Activated naive CD8-positive, alpha-beta T cell treated with anti-CD3 and anti-CD28 coated beads for 36 hours (primary cell): Measurements from ENCODE around the gene RPS6KA4. TPM values are rescaled to one million over a fixed set of nuclear protein-coding genes. Genes with fewer than 3 reads are reported as not detected.
"Not testable (repeated sequence)": the region's sequence is repeated elsewhere in the genome, so short reads cannot be mapped to it uniquely, and the experiment has no call there.

Source experiments
- DNase-seq: peaks from one replicate; pipeline ENCODE4 v3.0.0; 2021
- H3K27ac Mint-ChIP-seq: one replicate; pipeline ENCODE4 v1.8.0; 2022; ENCODE audit warnings: mild to moderate bottlenecking, moderate library complexity, mixed read lengths
- H3K27me3 Mint-ChIP-seq: one replicate; pipeline ENCODE4 v1.8.0; 2022; ENCODE audit warnings: mild to moderate bottlenecking, mixed read lengths
- H3K36me3 Mint-ChIP-seq: one replicate; pipeline ENCODE4 v1.8.0; 2021; ENCODE audit warnings: mild to moderate bottlenecking, mixed read lengths
- H3K4me1 Mint-ChIP-seq: one replicate; pipeline ENCODE4 v1.8.0; 2021; ENCODE audit warnings: mixed read lengths
- H3K4me3 Mint-ChIP-seq: one replicate; pipeline ENCODE4 v1.8.0; 2022; ENCODE audit warnings: mild to moderate bottlenecking, moderate library complexity, mixed read lengths
- H3K9me3 Mint-ChIP-seq: one replicate; pipeline ENCODE4 v1.8.0; 2022; ENCODE audit warnings: mixed read lengths
- total RNA-seq, 2 experiments: library from RNA; stranded (reverse); gene quantifications; one replicate each; pipeline ENCODE4 v1.2.3, GENCODE V29; 2021

The RPS6KA4 gene
- total RNA-seq, 2 experiments from 2014 or later, result 20.3 to 24.5 TPM

- Mint-ChIP-seq H3K4me1 (peaks cover 33% of the 10 kb centered on the region), H3K27ac (peak overlapping the region; percentile 27), H3K4me3 (no peak overlapping the region), H3K9me3 (no peaks in the 10 kb centered on the region), H3K27me3 (no peaks in the 10 kb centered on the region), H3K36me3 (peaks cover 27% of the 10 kb centered on the region)
- DNase-seq, result no peak
Measured at GRCh38 chr11:64321026-64321425, 37.9 kb upstream of the RPS6KA4 start.

GRCh38 chr11:64321533-64321932 is 37.4 kb upstream of the RPS6KA4 start:
- Mint-ChIP-seq H3K27me3 (no peaks in the 10 kb centered on the region), H3K4me1 (peaks cover 29% of the 10 kb centered on the region), H3K36me3 (peaks cover 23% of the 10 kb centered on the region), H3K27ac (no peak overlapping the region), H3K9me3 (no peaks in the 10 kb centered on the region), H3K4me3 (no peak overlapping the region)
- DNase-seq, result no peak

DNA sequence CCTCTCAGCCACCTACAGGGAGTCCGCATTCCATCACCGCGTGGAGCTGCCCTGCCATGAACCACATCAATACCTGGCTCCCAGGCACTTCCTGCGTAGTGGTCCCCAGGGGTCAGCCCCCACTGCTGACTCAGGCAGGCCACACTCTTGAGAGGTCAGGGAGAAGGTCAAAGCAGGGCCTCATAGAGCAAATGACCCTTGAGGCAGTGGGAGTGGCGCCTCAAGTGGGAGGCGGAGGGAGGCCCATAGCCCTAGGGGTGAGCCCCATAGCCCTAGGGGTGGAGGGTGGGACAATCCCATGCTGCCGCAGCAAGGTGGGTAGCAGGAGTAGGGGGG is 36.1 kb upstream of the RPS6KA4 start:
- Mint-ChIP-seq H3K4me1 (peaks cover 23% of the 10 kb centered on the region), H3K36me3 (peaks cover 12% of the 10 kb centered on the region), H3K27ac (no peak overlapping the region), H3K4me3 (no peak overlapping the region), H3K9me3 (no peaks in the 10 kb centered on the region), H3K27me3 (no peaks in the 10 kb centered on the region)
- DNase-seq, result no peak

- DNase-seq, result no peak
- H3K4me3 Mint-ChIP-seq, result no peak overlapping the region
- H3K4me1 Mint-ChIP-seq, result peaks cover 23% of the 10 kb centered on the region
- H3K9me3 Mint-ChIP-seq, result no peaks in the 10 kb centered on the region
- H3K27ac Mint-ChIP-seq, result no peak overlapping the region
- peaks cover 12% of the 10 kb centered on the region for H3K36me3 Mint-ChIP-seq
- no peaks in the 10 kb centered on the region for H3K27me3 Mint-ChIP-seq
Measured at GRCh38 chr11:64323373-64323772, 35.6 kb upstream of the RPS6KA4 start.

GRCh38 chr11:64323984-64324383 is 35.0 kb upstream of the RPS6KA4 start:
- not testable (repeated sequence) for DNase-seq, H3K27ac Mint-ChIP-seq, H3K4me3 Mint-ChIP-seq, H3K9me3 Mint-ChIP-seq, H3K27me3 Mint-ChIP-seq
- peaks cover 11% of the 10 kb centered on the region for H3K36me3 Mint-ChIP-seq
- H3K4me1 Mint-ChIP-seq, result peaks cover 20% of the 10 kb centered on the region

DNA sequence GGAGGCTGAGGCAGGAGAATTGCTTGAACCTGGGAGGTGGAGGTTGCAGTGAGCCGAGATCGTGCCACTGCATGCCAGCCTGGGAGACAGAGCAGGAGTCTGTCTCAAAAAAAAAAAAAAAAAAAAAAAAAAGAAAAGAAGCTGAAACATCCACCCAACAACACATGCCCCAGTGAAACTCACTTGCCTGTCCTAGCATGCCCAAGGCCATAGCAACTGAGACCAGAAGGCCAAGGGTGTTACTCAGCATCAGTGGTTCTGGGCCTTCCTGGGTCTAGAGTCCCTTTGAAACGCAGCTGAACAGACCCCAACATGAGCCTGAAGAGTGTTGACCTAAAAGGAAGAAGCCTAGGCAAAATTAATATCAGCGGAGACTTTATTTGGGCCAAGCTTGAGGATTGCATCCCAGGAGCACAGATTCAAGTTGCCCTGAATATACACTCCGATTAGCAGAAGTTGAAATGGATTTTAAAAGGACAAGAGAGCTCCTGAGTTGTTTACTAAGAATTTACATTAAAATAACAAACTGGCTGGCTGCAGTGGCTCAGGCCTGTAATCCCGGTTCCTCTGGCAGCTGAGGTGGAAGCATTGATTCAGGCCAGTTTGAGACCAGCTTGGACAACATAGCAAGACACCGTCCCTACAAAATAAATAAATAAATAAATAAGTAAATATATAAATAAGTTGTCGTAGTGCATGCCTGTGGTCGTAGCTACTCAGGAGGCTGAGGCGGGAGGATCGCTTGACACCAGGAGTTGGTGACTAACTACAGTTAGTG is 34.1 kb upstream of the RPS6KA4 start:
- H3K4me1 Mint-ChIP-seq, result peaks cover 12% of the 10 kb centered on the region
- H3K4me3 Mint-ChIP-seq, result no peak overlapping the region
- H3K9me3 Mint-ChIP-seq, result no peaks in the 10 kb centered on the region
- H3K36me3 Mint-ChIP-seq, result peaks cover 8% of the 10 kb centered on the region
- no peak for DNase-seq
- no peaks in the 10 kb centered on the region for H3K27me3 Mint-ChIP-seq
- H3K27ac Mint-ChIP-seq, result no peak overlapping the region

GRCh38 chr11:64327375-64327774 is 31.6 kb upstream of the RPS6KA4 start:
- H3K9me3 Mint-ChIP-seq, result no peaks in the 10 kb centered on the region
- no peak overlapping the region for H3K4me3 Mint-ChIP-seq
- peaks cover 6% of the 10 kb centered on the region for H3K4me1 Mint-ChIP-seq

DNA sequence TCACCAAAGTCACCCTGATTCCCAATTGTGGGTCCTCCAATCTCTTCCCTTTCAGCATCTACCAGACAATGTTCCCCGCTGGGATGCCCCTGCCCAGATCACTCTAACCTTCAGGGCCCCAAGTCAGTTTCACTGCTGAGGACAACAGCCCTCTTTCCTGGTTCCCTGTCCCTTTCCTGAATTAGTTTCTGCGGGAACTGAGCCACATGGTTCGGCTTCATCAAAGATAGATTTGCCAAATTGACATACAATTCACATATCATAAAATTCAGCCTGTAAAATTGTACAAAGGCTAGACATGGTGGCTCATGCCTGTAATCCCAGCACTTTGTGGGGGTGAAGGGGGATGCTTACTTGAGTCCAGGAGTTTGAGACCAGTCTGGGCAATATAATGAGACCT is 31.0 kb upstream of the RPS6KA4 start:
- H3K27ac Mint-ChIP-seq, result no peak overlapping the region
- no peaks in the 10 kb centered on the region for H3K27me3 Mint-ChIP-seq
- no peak overlapping the region for H3K4me3 Mint-ChIP-seq
- H3K4me1 Mint-ChIP-seq, result peaks cover 6% of the 10 kb centered on the region
- DNase-seq, result no peak
- H3K9me3 Mint-ChIP-seq, result no peaks in the 10 kb centered on the region
- no peaks in the 10 kb centered on the region for H3K36me3 Mint-ChIP-seq

More at GRCh38 chr11:64327375-64327774, 31.6 kb upstream of the RPS6KA4 start:
- no peaks in the 10 kb centered on the region for H3K27me3 Mint-ChIP-seq
- H3K36me3 Mint-ChIP-seq, result no peaks in the 10 kb centered on the region
- H3K27ac Mint-ChIP-seq, result no peak overlapping the region
- DNase-seq, result no peak

GRCh38 chr11:64330888-64331287 is 28.1 kb upstream of the RPS6KA4 start:
- Mint-ChIP-seq H3K9me3 (no peaks in the 10 kb centered on the region), H3K4me3 (no peak overlapping the region), H3K27me3 (no peaks in the 10 kb centered on the region), H3K4me1 (peaks cover 12% of the 10 kb centered on the region), H3K27ac (no peak overlapping the region), H3K36me3 (peaks cover 2% of the 10 kb centered on the region)
- DNase-seq, result no peak

DNA sequence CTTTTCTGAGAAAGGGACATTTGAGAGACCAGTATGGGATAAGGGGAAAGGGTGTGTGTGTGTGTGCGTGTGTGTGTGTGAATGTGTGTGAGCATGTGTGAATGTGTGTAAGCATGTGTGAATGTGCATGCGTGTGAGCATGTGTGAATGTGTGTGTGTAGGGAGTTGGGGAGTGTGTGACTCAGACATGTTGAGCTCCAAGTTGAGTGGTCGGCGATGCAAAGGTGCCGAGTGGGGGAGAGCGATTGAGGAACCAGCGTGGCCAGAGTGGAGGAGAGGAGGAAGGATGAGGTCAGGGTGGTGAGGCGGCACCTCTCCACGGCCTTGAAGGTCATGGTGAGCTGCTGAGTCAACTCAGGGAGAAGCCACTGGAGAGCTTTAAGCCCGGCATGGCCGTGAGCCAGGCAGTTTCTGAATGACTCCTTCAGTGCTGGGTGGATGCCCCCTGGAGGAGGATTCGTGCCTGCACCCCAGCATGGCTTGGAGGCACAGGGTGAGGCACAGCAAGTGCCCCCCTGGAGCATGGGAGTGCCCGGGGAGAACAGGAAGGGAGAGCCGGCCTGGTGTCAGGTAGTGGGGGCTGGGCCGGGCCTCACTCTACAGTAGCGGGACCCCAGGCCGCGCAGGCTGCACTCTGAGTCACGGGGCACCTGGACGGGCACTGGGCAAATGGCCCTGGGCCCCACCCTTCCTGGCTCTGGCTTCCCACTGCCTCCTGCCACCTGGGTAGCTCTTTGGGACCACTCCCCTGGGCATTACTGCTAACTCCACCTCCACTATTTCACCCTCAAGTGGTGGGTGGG is 27.2 kb upstream of the RPS6KA4 start:
- Mint-ChIP-seq H3K4me1 (peaks cover 15% of the 10 kb centered on the region), H3K9me3 (no peaks in the 10 kb centered on the region), H3K36me3 (peaks cover 2% of the 10 kb centered on the region), H3K4me3 (no peak overlapping the region), H3K27me3 (no peaks in the 10 kb centered on the region), H3K27ac (peak overlapping the region; percentile 9)
- DNase-seq, result peak; percentile 82

- no peak for DNase-seq
- no peaks in the 10 kb centered on the region for H3K27me3 Mint-ChIP-seq
- H3K27ac Mint-ChIP-seq, result no peak overlapping the region
- H3K36me3 Mint-ChIP-seq, result peaks cover 2% of the 10 kb centered on the region
- H3K9me3 Mint-ChIP-seq, result no peaks in the 10 kb centered on the region
- H3K4me1 Mint-ChIP-seq, result peaks cover 17% of the 10 kb centered on the region
- no peak overlapping the region for H3K4me3 Mint-ChIP-seq
Measured at GRCh38 chr11:64333556-64333955, 25.4 kb upstream of the RPS6KA4 start.

DNA sequence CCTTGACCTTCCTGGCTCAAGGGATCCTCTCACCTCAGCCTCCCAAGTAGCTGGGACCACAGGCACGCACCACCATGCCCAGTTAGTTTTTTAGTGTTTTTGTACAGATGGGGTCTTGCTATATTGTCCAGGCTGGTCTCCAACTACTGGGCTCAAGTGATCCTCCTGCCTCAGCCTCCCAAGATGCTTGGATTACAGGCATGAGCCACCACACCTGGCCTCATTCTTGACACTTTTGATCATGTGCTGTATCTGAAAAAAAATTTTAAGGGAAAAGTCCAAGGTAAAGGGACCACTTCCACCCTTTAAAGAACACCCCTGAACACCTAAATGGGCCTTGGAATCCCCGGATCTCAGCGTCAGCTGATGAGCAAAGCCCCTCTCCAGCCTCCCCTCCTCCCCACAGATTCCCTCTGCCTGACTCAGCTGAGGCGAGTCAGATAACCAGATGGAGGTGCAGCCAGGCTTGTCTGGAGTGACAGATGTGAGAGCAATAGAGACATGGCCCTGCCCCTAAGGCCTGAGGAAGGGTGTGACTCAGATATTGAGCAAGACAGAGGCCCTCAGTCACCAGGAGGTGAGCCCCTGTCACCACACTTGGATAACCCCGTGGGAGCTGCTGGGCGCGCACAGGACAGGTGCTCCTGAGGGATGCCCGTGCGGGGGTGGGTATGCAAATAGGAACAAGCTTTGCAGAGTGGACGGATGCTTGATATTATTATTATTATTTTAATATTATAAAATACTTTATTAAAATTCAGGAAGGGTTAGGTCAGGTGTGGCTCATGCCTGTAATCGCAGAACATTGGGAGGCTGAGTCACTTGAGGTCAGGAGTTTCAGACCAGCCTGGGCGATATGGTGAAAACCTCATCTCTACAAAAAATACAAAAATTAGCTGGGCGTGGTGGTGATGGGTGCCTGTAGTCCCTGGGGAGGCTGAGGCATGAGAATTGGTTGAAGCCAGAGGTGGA is 23.9 kb upstream of the RPS6KA4 start:
- H3K4me1 Mint-ChIP-seq, result peaks cover 28% of the 10 kb centered on the region
- H3K27me3 Mint-ChIP-seq, result no peaks in the 10 kb centered on the region
- peak; percentile 50 for DNase-seq
- peaks cover 2% of the 10 kb centered on the region for H3K36me3 Mint-ChIP-seq
- no peaks in the 10 kb centered on the region for H3K9me3 Mint-ChIP-seq
- no peak overlapping the region for H3K4me3 Mint-ChIP-seq
- no peak overlapping the region for H3K27ac Mint-ChIP-seq

DNA sequence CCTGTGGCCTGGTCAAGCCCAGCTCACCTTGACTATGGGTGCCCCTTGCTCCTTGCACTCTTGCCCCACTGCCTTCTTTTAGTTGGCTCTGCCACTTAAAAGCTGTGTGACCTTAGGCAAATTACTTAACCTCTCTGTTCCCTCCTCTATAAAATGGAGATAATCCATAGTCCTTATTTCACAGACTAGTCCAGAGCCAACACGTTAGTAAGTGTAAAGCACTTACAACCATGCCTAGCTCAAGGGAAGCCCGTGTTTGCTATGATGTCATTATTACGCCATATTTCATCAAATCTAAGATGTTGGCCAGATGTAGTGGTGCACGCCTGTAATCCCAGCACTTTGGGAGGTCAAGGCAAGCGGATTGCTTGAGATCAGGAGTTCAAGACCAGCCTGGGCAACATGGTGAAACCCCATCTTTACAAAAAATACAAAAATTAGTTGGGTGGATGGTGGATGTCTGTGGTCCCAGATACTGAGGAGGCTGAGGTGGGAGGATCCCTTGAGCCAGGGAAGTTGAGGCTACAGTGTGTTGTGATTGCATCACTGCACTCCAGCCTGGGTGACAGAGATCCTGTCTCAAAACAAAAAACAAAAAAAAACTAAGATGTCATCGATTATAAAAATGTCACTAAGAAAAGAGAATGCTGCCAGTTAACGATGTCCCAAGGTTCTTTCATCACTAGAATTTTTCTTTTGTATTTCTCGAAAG is 21.3 kb upstream of the RPS6KA4 start:
- Mint-ChIP-seq H3K36me3 (peaks cover 10% of the 10 kb centered on the region), H3K27me3 (no peaks in the 10 kb centered on the region), H3K9me3 (no peaks in the 10 kb centered on the region), H3K4me3 (no peak overlapping the region), H3K4me1 (peaks cover 31% of the 10 kb centered on the region), H3K27ac (peak overlapping the region; percentile 34)
- DNase-seq, result no peak

DNA sequence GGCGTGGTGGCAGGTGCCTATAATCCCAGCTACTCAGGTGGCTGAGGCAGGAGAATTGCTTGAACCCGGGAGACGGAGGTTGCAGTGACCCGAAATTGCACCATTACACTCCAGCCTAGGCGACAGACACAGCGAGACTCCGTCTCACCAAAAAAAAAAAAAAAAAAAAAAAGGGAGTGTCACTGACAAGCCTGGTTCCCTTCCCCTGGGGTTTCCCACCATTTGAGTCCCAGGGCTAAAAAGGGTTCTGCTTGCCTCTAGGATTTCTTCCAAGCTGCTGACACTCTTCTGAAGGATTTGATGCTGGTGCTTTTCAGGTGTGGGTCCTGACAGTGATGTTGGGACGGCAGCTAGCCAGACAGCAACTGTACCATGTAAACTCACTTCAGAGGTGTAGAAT is 20.2 kb upstream of the RPS6KA4 start:
- Mint-ChIP-seq H3K27ac (peak overlapping the region; percentile 90), H3K36me3 (peaks cover 10% of the 10 kb centered on the region), H3K27me3 (no peaks in the 10 kb centered on the region), H3K9me3 (no peaks in the 10 kb centered on the region), H3K4me3 (peak overlapping the region; percentile 92), H3K4me1 (peaks cover 31% of the 10 kb centered on the region)
- DNase-seq, result no peak
